ENCODE data around the gene ACTBL2. TPM values are rescaled to one million over a fixed set of nuclear protein-coding genes. Genes with fewer than 3 reads are reported as not detected.

Gene ACTBL2
- total and polyA plus RNA-seq, 9 donors: 0.04 TPM; not detected in 8

DNA sequence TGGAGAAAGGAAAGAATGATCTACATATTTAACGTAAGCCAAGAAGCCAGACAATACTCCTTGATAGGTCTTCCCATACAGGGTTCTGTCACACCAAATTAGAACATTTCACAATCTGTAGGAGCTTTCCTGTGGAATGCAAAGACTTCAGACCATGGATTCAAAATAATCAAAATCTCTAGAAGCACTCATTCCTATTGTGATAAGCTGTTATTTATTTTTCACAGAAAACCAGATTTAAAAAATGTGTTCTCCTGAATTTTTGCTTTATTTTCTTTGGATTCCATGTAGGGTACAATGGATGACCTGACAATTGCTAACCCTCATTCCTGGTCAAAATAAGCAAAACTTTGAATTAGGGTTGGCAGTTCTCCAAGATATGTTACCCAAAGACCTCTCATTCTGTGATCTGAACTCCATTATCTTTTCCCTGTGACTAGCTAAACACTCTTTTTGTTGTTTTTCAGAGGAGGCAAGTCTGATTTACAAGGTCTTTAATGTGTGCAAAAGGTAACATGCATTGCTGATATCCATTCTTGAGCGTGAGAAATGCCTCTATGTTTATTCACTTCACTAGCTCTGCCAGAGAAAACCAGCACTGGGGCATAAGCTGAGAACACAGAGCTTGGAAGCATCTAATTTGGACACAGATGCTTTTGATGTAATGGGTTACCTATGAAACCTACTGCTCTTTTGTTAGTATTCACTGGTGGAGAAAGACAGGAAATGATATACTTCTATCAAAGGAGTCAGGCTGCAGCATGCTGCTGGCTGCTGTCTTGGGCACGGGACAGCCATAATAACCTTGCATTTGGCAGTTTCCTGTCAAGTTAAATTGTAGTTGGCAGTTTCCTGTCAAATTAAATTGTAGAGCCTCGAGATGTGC is 31.4 kb downstream of the ACTBL2 start:
- Histone ChIP-seq H3K9me3 (replicated peaks; ENCODE audit: control insufficient read depth, low read depth, low read length) (no peaks in the 10 kb centered on the region), H3K4me1 (ENCODE audit: control insufficient read depth, insufficient read depth, low read length) (peaks cover 5% of the 10 kb centered on the region), H3K36me3 (ENCODE audit: control insufficient read depth, insufficient read depth, low read length) (no peaks in the 10 kb centered on the region), H3K27ac (ENCODE audit: low read length) (no peak overlapping the region), H3K27me3 (ENCODE audit: control insufficient read depth, insufficient read depth, low read length) (no peaks in the 10 kb centered on the region), H3K4me3 (ENCODE audit: low read length) (no peak overlapping the region)
- 57% methylated on average over 2 of the region's 4 CpGs for WGBS (ENCODE audit: insufficient coverage)
- DNase-seq: no peak

DNA sequence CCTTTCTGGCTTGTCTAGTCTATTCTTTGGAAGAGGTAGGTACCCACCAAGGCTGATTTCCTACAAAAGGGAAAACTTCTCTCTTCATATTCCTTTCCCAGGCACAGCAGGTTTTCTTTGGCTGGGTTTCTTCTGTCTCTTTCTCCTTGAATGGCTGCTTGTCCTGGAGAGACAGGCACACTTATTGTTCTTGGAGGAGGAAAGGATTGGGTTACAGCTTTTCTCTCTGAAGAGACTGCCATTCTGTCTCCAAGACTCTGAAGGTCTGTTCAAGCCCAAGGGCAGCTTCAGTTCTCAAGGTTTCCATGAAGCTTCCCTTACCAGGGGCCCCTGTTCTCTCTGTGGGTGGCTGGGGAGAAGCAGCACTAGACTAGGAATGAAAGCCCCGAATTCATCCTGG is 33.9 kb downstream of the ACTBL2 start:
- Histone ChIP-seq H3K9me3 (replicated peaks; ENCODE audit: control insufficient read depth, low read depth, low read length) (no peaks in the 10 kb centered on the region), H3K4me1 (ENCODE audit: control insufficient read depth, insufficient read depth, low read length) (no peaks in the 10 kb centered on the region), H3K36me3 (ENCODE audit: control insufficient read depth, insufficient read depth, low read length) (no peaks in the 10 kb centered on the region), H3K27ac (ENCODE audit: low read length) (no peak overlapping the region), H3K4me3 (ENCODE audit: low read length) (no peak overlapping the region), H3K27me3 (ENCODE audit: control insufficient read depth, insufficient read depth, low read length) (no peaks in the 10 kb centered on the region)
- no CpG with 5 or more reads among the region's 1 CpG for WGBS (ENCODE audit: insufficient coverage)
- DNase-seq: no peak

DNA sequence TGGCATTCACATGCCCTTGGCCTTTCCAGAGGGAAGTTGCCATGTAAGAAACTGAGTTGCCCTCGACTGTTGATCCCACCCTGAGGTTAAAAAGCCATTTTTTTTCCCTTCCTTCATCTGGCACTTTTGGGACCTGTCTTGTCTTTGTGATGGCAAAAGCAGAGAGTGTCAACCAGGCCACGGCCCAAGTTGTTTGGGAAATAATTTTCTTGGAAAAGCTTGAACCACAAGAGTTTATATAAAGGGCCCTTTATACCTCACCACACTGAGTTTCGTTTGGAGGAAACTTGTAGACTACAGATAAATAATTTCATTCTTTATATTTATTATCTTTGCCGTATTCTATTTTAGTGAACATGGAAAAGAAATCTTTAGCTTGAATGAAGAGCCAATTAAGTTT is 34.3 kb downstream of the ACTBL2 start:
- Histone ChIP-seq H3K27ac (ENCODE audit: low read length) (no peak overlapping the region), H3K36me3 (ENCODE audit: control insufficient read depth, insufficient read depth, low read length) (no peaks in the 10 kb centered on the region), H3K4me1 (ENCODE audit: control insufficient read depth, insufficient read depth, low read length) (no peaks in the 10 kb centered on the region), H3K9me3 (replicated peaks; ENCODE audit: control insufficient read depth, low read depth, low read length) (no peaks in the 10 kb centered on the region), H3K4me3 (ENCODE audit: low read length) (no peak overlapping the region), H3K27me3 (ENCODE audit: control insufficient read depth, insufficient read depth, low read length) (no peaks in the 10 kb centered on the region)
- WGBS (ENCODE audit: insufficient coverage): no CpG with 5 or more reads among the region's 4 CpGs
- DNase-seq: no peak

DNA sequence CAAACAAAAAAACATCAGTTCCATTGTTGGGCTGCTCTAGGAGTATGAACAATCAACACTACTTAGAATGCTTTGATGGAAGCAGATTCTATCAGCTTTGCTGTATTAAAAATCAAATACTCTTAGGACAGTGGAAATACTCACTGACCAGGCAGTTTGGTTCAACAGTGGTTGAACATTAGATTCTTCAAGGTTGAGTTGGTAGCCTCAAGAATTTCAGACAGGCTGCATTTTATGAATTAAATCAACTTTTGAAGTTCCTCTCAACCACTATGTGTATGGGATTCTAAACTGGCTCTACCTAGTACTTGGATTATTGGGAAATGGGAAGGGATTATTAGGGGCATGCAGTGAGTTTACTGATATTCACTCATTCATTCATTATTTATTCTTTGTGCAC is 35.0 kb downstream of the ACTBL2 start:
- Histone ChIP-seq H3K9me3 (replicated peaks; ENCODE audit: control insufficient read depth, low read depth, low read length) (no peaks in the 10 kb centered on the region), H3K4me1 (ENCODE audit: control insufficient read depth, insufficient read depth, low read length) (no peaks in the 10 kb centered on the region), H3K27ac (ENCODE audit: low read length) (no peak overlapping the region), H3K36me3 (ENCODE audit: control insufficient read depth, insufficient read depth, low read length) (no peaks in the 10 kb centered on the region), H3K4me3 (ENCODE audit: low read length) (no peak overlapping the region), H3K27me3 (ENCODE audit: control insufficient read depth, insufficient read depth, low read length) (no peaks in the 10 kb centered on the region)
- no peak for DNase-seq

DNA sequence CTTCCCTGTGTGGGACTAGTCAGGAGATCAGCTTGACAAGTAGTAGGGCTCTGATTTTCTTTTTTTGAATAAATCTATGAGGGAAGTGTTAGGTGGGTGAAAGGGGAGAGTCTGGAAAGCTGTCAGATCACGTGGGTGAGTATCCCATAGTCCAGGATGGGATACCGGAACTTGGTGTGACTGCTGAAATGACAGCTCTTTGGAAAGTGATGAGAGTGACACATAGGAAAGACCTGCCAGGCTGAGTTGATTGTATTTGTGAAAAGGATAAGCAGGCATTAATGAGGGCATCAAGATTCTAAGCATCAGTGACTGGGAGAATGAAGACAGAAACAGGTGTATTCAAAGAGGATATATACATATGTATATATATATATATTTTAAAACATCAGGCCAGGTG is 35.6 kb downstream of the ACTBL2 start:
- WGBS (ENCODE audit: insufficient coverage): 75% methylated on average over 1 of the region's 2 CpGs
- no peaks in the 10 kb centered on the region for H3K36me3 ChIP-seq (ENCODE audit: control insufficient read depth, insufficient read depth, low read length)

DNA sequence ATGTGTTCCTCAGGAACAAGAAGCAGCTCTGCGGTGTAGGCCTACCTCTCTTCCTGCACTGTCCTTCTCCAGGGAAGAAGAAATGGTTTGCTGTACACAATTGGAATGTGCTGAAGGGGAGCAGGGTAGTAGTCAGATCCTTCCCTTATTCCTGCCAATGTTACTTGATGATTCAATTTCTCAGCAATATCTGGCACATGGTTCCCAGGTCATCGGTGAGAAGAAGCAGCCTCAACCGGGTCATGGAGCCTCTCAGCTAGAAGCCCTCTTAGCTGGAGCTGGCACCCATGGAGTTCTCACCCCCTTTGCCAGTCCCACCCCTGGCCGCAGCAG is 36.9 kb downstream of the ACTBL2 start:
- no peak overlapping the region for H3K27ac ChIP-seq (ENCODE audit: low read length)
- H3K9me3 ChIP-seq (replicated peaks; ENCODE audit: control insufficient read depth, low read depth, low read length): no peaks in the 10 kb centered on the region
- H3K27me3 ChIP-seq (ENCODE audit: control insufficient read depth, insufficient read depth, low read length): no peaks in the 10 kb centered on the region
- no peak for DNase-seq
- 80% methylated on average over 1 of the region's 4 CpGs for WGBS (ENCODE audit: insufficient coverage)
- peaks cover 6% of the 10 kb centered on the region for H3K4me1 ChIP-seq (ENCODE audit: control insufficient read depth, insufficient read depth, low read length)
- no peaks in the 10 kb centered on the region for H3K36me3 ChIP-seq (ENCODE audit: control insufficient read depth, insufficient read depth, low read length)
- H3K4me3 ChIP-seq (ENCODE audit: low read length): no peak overlapping the region

More for the DNA sequence above, 35.6 kb downstream of the ACTBL2 start:
- Histone ChIP-seq H3K9me3 (replicated peaks; ENCODE audit: control insufficient read depth, low read depth, low read length) (no peaks in the 10 kb centered on the region), H3K27me3 (ENCODE audit: control insufficient read depth, insufficient read depth, low read length) (no peaks in the 10 kb centered on the region), H3K4me3 (ENCODE audit: low read length) (no peak overlapping the region), H3K4me1 (ENCODE audit: control insufficient read depth, insufficient read depth, low read length) (peaks cover 2% of the 10 kb centered on the region), H3K27ac (ENCODE audit: low read length) (no peak overlapping the region)
- no peak for DNase-seq

DNA sequence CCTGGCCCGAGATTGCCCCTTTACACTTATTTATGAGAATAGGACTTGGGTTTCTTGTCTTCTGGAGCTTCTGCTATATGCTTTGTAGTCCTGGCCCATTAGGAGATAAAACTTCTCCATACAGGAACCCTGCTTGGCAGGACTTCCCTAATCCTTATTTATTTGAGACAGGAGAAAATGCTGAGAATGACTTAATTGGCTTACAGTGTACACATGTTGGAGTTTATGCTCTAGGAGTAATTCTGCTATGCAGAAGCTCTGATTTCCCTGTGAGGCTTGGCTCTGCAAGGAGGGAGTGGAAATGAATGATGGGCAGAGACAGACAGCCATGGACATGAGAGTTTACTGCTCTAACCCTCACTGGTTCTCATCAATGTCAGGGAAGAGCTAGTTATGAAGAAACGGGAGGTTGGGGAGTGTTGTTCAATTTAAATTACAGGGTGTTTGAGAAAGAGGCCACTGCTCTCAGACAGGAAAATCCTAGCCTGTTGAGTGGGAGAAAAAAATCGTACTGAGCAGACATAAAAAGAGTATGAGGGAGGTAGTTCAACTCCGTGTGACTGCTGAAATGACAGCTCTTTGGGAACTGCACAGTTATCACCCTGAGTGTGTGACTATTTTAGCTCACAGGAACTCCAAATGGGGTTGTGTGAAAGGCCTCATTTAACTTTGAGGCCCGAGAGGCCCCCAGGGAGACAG is 37.5 kb downstream of the ACTBL2 start:
- DNase-seq: no peak
- Histone ChIP-seq H3K9me3 (replicated peaks; ENCODE audit: control insufficient read depth, low read depth, low read length) (no peaks in the 10 kb centered on the region), H3K4me1 (ENCODE audit: control insufficient read depth, insufficient read depth, low read length) (peaks cover 6% of the 10 kb centered on the region), H3K27me3 (ENCODE audit: control insufficient read depth, insufficient read depth, low read length) (no peaks in the 10 kb centered on the region), H3K4me3 (ENCODE audit: low read length) (no peak overlapping the region), H3K36me3 (ENCODE audit: control insufficient read depth, insufficient read depth, low read length) (no peaks in the 10 kb centered on the region), H3K27ac (ENCODE audit: low read length) (no peak overlapping the region)
- WGBS (ENCODE audit: insufficient coverage): 38% methylated on average over 3 of the region's 5 CpGs

DNA sequence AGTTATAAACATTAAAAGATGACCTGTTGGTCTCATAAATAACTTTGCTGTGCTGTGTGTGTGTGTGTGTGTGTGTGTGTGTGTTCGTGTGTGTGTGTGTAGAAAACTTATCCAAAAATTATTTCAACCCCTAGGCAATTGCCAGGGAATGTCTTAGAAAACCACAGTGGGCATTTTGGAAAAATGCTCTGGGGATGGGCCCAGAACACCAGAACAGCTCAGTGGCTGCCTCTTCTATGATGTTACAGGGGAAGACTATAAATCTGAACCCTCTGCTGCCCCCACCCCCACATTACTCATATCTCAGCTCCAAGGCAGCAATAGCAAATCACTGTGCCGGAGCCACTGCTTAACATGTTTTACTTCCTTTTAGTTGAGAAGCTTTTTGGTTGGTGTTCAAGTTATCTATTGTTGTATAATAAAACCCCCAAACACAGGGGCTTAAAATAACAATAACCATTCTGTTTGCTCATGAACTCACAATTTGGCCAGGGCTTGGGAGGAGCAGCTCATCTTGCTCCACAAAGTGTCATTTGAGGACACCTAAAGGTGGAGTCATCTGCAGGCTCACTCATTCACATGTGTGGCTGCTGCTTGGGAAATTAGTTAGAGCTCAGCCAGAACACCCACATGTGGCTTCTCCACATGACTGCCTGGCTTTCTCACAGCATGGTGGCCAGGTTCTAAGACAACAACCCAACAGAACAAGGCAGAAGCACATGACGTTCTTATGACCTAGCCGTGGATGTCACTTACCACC is 40.4 kb downstream of the ACTBL2 start:
- H3K4me3 ChIP-seq (ENCODE audit: low read length): no peak overlapping the region
- 92% methylated on average over 2 of the region's 4 CpGs for WGBS (ENCODE audit: insufficient coverage)
- H3K27ac ChIP-seq (ENCODE audit: low read length): no peak overlapping the region
- H3K27me3 ChIP-seq (ENCODE audit: control insufficient read depth, insufficient read depth, low read length): no peaks in the 10 kb centered on the region
- H3K9me3 ChIP-seq (replicated peaks; ENCODE audit: control insufficient read depth, low read depth, low read length): no peaks in the 10 kb centered on the region
- peak; percentile 55 for DNase-seq
- H3K4me1 ChIP-seq (ENCODE audit: control insufficient read depth, insufficient read depth, low read length): peaks cover 8% of the 10 kb centered on the region
- no peaks in the 10 kb centered on the region for H3K36me3 ChIP-seq (ENCODE audit: control insufficient read depth, insufficient read depth, low read length)

DNA sequence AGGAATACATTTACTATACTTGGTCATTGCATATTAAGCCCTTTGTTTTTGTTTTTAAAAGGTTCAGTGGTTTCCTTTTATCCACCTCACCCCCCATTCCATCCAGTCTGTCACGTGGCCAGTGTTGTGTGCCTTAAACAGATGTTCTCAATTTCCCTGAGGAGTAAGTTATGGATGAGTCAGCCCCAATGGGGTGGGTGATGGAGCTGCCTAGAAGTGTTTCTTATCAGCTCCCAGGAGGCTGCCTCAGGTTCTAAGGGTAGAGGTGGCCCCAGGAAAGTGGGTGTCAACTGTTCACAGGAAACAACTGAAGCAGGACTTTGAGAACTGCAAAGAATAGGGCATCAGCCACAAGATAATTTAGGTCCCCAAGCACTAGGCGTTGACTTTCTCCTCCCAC is 41.1 kb downstream of the ACTBL2 start:
- no peaks in the 10 kb centered on the region for H3K9me3 ChIP-seq (replicated peaks; ENCODE audit: control insufficient read depth, low read depth, low read length)
- DNase-seq: no peak
- no peak overlapping the region for H3K27ac ChIP-seq (ENCODE audit: low read length)
- H3K36me3 ChIP-seq (ENCODE audit: control insufficient read depth, insufficient read depth, low read length): no peaks in the 10 kb centered on the region
- WGBS (ENCODE audit: insufficient coverage): no CpG with 5 or more reads among the region's 2 CpGs
- H3K4me3 ChIP-seq (ENCODE audit: low read length): no peak overlapping the region
- no peaks in the 10 kb centered on the region for H3K27me3 ChIP-seq (ENCODE audit: control insufficient read depth, insufficient read depth, low read length)
- H3K4me1 ChIP-seq (ENCODE audit: control insufficient read depth, insufficient read depth, low read length): peaks cover 8% of the 10 kb centered on the region

DNA sequence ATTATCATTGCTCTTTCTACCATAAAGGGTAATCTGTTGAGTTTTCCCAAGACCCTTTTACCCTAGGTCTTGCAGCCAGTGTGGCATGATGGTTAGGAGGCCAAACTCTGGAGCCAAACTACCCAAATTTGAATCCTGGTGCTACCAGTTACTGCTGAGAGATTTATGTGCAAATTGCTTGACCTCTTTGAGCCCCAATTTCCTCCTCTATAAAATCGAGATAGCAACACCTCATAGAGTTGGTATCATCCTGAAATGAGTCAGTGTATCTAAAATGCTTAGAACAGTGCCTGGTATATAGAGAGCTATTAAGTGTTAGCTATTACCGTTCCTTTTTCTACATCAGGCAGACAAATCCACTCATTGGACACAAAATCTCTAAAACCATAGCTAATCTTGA is 43.0 kb downstream of the ACTBL2 start:
- no peaks in the 10 kb centered on the region for H3K9me3 ChIP-seq (replicated peaks; ENCODE audit: control insufficient read depth, low read depth, low read length)
- no peaks in the 10 kb centered on the region for H3K27me3 ChIP-seq (ENCODE audit: control insufficient read depth, insufficient read depth, low read length)
- H3K27ac ChIP-seq (ENCODE audit: low read length): no peak overlapping the region
- peaks cover 8% of the 10 kb centered on the region for H3K4me1 ChIP-seq (ENCODE audit: control insufficient read depth, insufficient read depth, low read length)
- H3K4me3 ChIP-seq (ENCODE audit: low read length): no peak overlapping the region
- H3K36me3 ChIP-seq (ENCODE audit: control insufficient read depth, insufficient read depth, low read length): no peaks in the 10 kb centered on the region
- WGBS (ENCODE audit: insufficient coverage): no CpG with 5 or more reads among the region's 2 CpGs
- no peak for DNase-seq

Data from muscle of leg (tissue), 11 donors.